IPS-18c (cell line): Measurements from ENCODE around the gene B3GALT4.

Source experiments
- H3K4me3 ChIP-seq: 2 replicates; pipeline ENCODE4 v1.7.0; 2013; ENCODE audit warnings: low read depth, mild to moderate bottlenecking, low read length, moderate library complexity; ENCODE audit not compliant: insufficient read depth
- H3K9me3 ChIP-seq: one replicate; pipeline ENCODE4 v1.6.1; 2013; ENCODE audit warnings: mild to moderate bottlenecking, low read length, moderate library complexity; ENCODE audit not compliant: control insufficient read depth, insufficient read depth

The B3GALT4 gene, protein sequence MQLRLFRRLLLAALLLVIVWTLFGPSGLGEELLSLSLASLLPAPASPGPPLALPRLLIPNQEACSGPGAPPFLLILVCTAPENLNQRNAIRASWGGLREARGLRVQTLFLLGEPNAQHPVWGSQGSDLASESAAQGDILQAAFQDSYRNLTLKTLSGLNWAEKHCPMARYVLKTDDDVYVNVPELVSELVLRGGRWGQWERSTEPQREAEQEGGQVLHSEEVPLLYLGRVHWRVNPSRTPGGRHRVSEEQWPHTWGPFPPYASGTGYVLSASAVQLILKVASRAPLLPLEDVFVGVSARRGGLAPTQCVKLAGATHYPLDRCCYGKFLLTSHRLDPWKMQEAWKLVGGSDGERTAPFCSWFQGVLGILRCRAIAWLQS

DNA sequence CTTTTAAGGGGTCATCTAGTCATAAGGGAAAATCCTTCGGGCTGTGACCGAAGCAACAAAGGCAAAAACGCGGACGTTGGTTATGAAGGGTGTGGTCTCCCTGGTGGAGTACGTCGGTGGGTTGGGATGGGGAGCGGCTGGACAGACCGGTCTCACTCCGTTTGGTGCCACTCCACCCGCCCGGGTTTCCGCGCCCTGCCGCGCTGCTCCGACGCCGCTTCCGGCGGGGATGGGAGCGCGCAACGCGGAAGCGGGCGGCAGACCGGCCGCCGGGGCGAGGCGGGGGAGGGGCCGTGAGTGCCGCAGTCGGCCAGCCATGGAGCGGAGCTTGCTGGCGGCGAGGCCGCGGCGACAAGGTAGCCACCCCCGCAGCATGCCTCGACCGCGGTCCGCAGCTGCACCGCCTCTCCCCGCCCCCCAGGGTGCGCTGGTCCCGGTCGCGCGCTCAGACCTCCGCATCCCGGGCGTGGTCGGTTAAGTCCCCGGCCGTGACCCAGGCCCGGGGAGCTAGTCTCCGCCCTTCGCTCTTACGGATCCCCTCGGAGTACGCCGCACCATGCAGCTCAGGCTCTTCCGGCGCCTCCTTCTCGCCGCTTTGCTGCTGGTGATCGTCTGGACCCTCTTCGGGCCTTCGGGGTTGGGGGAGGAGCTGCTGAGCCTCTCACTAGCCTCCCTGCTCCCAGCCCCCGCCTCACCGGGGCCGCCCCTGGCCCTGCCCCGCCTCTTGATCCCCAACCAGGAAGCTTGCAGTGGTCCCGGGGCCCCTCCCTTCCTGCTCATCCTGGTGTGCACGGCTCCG, at the start of gene B3GALT4:
Gene B3GALT4, plus strand, starts transcription at position 260 of the 799 bp plus-strand sequence. Its CDS starts 297 bp downstream, at position 557.
- H3K9me3 ChIP-seq: no peaks in the 10 kb centered on the region
- H3K4me3 ChIP-seq: peak within 1 kb of the TSS; percentile 61

- H3K9me3 ChIP-seq: no peaks in the 10 kb centered on the region
- H3K4me3 ChIP-seq: no peak overlapping the region
These were observed 41.7 kb upstream of the B3GALT4 start for GRCh38 chr6:33235221-33235634.

DNA sequence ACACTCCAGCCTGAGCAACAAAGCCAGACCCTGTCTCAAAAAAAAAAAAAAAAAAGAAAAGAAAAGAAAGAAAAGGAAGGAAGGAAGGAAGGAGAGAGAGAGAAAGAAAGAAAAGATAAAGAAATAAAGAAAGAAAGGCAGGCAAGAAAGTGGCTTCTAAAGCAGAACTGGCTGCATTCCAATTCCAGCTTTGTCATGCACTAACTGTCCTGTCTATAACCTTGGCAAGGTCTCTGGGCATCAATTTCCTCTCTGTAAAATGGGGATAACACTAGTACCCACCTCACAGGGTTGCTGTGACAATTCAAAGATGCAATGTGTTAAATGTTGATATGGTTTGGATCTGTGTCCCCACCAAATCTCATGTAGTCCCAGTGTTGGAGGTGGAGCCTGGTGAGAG, 40.6 kb upstream of the B3GALT4 start:
- Histone ChIP-seq H3K4me3 (no peak overlapping the region), H3K9me3 (no peaks in the 10 kb centered on the region)

GRCh38 chr6:33236852-33237251, 40.1 kb upstream of the B3GALT4 start:
- H3K4me3 ChIP-seq: no peak overlapping the region

GRCh38 chr6:33237741-33238140, 39.2 kb upstream of the B3GALT4 start:
- H3K9me3 ChIP-seq: no peaks in the 10 kb centered on the region
- no peak overlapping the region for H3K4me3 ChIP-seq

More at GRCh38 chr6:33236852-33237251, 40.1 kb upstream of the B3GALT4 start:
- no peaks in the 10 kb centered on the region for H3K9me3 ChIP-seq

DNA sequence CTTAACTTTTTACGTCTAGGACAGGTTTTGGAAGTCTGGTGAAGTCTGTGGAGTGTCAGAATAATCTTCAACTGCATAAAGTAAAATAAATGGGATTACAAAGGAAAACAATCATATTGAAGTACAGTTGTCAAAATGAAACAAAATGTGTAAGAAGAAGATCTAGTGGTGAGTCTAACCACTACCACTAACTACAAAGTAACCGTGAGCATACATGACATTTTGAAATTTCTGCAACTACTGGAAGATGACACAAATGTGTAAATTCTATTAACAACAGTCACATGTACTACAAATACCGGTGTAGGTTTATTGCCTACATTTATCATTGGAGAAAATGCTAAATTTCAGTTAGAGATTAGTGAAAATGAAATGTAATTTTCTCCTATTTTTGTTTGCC, 35.0 kb upstream of the B3GALT4 start:
- Histone ChIP-seq H3K4me3 (no peak overlapping the region), H3K9me3 (no peaks in the 10 kb centered on the region)

- Histone ChIP-seq H3K9me3 (no peaks in the 10 kb centered on the region), H3K4me3 (no peak overlapping the region)
These were observed 33.4 kb upstream of the B3GALT4 start for GRCh38 chr6:33243476-33243875.

DNA sequence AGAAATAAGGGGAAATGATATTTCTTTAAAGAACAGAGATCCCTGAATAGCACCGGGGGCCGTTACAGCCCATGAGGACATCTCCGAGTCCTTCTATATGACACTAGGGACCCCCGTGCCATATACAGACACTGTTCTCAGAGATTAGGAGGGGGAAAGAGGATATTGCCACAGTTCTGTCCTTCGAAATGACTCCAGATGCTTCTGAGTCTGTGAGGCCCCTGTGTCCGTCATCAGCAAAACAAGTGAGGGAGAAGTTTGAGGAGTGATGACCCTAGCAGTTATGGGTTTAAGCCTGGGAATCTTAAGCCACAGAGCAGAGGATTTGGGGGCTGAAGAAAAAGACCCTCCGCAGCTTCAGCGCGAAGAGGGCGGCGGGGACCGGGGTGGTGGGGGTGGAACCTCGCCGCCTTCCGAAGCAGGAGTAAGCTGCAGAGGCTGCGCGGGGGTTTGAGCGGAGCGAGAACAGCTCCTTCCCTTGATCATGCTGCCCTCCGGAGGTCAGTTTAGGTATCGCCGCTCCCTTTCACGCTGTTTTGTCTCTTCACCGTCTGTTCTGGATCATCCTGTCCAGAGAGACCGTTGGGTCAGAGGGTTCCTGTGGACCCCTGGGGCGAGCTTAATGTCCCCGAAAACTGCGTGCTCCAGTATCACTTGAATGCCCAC, 28.8 kb upstream of the B3GALT4 start:
- H3K9me3 ChIP-seq: no peaks in the 10 kb centered on the region
- peak overlapping the region; percentile 62 for H3K4me3 ChIP-seq

DNA sequence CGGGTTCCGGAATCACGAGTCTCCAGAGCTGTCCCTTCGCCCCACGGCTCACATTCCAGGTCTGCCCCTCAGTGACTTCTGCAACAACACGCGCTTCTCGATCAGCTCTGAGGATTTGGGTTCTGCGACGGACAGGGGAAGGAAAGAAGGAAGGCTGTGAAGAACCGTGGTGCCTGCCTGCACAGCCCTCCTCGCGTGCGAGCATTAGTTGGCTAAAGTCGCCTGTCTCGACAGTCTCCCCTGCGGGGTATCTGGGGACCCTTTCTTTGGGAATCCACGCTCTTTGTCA, 28.3 kb upstream of the B3GALT4 start:
- H3K9me3 ChIP-seq: no peaks in the 10 kb centered on the region

GRCh38 chr6:33248932-33249731, 27.8 kb upstream of the B3GALT4 start:
- H3K4me3 ChIP-seq: peak overlapping the region; percentile 62
- no peaks in the 10 kb centered on the region for H3K9me3 ChIP-seq

More for the DNA sequence above, 28.3 kb upstream of the B3GALT4 start:
- H3K4me3 ChIP-seq: peak overlapping the region; percentile 62

DNA sequence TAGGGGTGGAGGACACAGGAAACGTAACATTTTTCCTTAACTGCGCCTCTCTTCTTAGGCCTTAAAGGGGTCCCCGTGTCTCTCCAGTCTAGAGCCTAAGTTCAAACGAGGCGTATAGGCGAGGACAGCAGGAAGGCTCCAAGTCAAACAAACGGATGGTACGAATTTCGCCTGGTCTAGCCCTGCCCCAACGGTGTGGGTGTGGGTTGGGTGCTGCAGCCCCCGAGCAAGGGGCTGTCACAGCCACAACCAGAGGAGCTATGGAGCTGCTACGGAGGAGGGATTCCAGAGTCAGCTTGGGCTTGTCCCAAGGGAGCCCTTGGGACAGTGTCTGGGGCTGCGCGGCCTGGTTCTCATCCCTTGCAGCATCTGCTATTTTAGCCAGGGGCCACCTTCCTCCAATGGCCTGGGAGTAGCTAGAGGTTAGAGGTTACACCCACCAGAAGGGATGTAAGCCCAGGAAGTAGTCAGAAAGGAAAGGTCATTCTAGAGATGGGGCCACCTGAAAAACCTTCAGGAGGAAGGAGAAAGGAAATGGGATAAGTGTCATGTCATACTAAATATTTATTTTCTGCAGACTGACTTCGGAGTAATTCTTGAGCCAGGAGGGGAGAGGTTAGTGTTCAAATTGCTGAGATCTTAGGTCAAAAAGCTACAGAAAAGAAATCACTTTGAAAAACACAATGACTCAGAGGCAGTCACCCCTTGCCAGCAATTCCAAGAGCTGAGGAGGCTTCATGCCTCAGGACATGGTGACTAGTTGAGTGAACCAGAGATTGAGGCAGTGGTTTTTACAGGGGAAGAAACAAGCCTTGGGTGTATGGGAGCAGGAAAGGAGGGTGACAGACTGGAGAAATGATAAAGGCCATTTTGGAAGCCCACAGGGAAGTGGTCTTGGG, 26.9 kb upstream of the B3GALT4 start:
- Histone ChIP-seq H3K9me3 (no peaks in the 10 kb centered on the region), H3K4me3 (peak overlapping the region; percentile 60)

DNA sequence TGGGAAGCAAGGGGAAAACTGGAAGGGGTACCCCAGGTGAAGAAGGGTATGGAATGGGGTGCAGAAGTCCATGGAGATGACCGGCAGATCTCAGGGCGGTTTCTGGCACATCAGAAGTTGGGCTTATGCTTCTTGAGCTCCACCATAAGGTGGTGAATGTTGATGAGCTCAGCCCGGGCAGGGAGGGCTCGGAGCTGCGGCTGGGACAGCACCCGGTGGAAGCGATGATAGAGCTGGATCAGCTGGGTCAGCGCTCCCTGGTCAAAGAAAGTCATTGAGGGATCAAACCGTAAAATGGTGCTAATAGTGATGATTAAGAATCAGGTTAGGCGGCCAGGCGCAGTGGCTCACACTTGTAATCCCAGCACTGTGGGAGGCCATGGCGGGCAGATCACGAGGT, 26.2 kb upstream of the B3GALT4 start:
- Histone ChIP-seq H3K9me3 (no peaks in the 10 kb centered on the region), H3K4me3 (no peak overlapping the region)

DNA sequence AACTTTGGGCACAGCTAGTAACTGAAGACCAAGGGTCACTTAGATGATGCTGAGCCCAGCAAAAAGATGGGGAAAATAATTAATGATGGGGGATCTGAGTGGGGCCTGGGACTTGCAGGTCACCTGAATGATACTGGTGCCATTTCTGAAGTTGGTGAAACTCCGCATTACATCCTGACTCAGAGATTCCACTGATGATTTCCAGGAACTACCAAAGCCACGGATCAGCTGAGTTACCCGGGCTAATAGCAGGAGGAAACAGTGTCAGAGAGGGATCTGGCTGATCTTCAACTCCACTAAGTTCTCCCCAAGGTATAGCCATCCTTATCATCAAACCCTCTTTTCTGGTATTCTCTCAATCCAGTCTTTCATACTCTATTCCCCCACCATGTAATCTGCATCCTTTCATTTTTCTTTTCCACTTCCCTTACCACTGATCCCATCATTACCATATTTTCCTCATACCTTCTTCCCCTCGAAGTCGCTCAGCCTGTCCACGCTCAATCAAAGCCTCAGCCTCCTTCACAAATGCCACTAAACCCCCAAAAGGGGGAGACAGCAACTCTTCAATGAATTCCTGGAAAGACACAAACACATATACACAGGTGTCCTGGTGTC, 25.4 kb upstream of the B3GALT4 start:
- Histone ChIP-seq H3K4me3 (no peak overlapping the region), H3K9me3 (no peaks in the 10 kb centered on the region)

GRCh38 chr6:33252759-33253158, 24.2 kb upstream of the B3GALT4 start:
- no peaks in the 10 kb centered on the region for H3K9me3 ChIP-seq
- no peak overlapping the region for H3K4me3 ChIP-seq

DNA sequence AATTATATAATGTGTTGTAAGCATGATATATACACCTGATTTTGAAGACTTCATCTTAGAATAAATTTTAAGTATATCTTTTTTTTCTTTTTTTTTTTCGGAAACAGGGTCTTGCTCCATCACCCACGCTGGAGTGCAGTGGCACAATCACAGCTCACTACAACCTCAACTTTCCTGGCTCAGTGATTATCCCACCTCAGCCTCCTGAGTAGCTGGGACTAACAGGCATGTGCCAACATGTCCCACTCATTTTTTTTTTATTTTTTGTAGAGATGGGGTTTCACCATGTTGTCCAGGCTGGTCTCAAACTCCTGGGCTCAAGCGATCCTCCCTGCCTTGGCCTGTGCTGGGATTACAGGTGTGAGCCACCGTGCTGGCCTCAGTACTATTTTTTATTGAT, 22.3 kb upstream of the B3GALT4 start:
- H3K4me3 ChIP-seq: no peak overlapping the region
- no peaks in the 10 kb centered on the region for H3K9me3 ChIP-seq

DNA sequence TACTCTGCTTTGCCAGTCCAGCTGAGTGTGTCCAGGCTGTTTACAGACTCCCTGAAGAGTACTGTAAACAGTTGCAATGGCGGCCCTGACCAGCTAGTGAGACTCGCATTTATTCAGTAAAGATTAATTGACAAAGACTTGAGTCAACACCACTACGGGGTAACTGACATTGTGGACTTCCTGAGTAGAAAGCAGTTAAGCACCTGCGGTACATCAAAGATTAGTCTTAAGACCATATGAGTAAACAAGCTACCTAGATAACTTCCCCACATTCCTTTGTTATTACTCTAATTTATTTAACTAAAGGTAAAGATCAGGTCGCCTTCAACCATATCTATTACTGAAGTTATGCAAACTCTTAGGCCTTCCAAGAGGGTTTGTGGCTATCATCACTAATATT, 17.9 kb upstream of the B3GALT4 start:
- H3K9me3 ChIP-seq: no peaks in the 10 kb centered on the region
- H3K4me3 ChIP-seq: no peak overlapping the region
